HG02852 (cell line): Measurements from ENCODE around the gene HMGB4.

Experiments
- ATAC-seq: cut with Tn5 transposase; IDR thresholded peaks from one replicate; pipeline ENCODE4 v1.9.1; 2021; ENCODE audit warnings: mild to moderate bottlenecking, moderate library complexity; ENCODE audit not compliant: unreplicated experiment

HMGB4 gene

GRCh38 chr1:33846861-33847260 lies 17.0 kb upstream of the HMGB4 start:
- no peak for ATAC-seq

DNA sequence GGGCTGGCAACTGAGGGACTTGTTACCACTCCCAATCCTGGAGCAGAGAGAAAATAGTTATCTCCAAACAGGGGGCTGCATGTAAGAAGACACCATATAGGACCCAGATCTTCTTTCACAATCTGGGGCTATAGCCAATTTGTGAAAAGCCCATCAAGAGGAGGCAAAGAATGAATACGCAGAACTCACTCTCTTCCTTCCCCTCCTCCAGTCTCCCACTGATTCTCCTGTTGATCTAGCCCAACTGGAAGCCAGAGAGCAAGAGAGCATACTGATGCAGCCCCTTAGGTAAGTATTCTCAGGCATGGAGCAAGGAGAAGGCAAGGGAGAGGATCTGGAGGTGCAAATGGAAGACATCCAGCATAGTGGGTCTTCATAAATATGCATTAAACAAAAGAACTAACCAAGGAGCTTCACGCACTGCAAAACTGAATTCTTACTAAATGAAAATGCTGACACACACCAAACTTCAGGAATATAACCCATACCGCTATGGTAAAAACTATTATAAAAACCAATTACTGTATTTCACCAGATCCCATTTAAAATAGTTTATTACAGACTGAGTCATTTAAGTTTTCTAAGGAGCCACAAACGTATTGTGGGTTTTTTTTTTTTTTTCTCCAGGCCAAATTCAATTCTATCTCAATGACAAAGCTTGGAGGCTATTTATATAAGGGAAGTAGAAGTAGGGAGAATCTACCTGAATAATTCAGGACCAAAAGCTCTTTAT lies 15.5 kb upstream of the HMGB4 start:
- ATAC-seq = no peak

DNA sequence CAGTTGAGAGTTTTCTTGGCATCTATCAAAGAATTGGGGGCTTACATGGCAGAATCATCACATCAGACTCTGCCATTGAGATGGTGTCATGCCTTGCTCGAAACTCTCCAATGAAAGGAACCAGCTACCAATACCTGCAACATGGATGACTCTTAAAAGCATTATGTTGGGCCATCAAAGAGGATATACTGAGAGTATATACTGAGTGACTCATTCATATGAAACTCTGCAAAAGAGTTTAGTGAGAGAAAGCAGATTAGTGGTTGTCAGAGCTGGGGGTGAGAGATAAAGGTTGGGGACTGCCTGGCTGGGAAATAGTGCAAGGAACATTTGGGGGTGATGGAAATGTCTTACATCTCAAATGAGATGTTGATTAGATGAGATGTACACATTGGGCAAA lies 14.7 kb upstream of the HMGB4 start:
- ATAC-seq = no peak

DNA sequence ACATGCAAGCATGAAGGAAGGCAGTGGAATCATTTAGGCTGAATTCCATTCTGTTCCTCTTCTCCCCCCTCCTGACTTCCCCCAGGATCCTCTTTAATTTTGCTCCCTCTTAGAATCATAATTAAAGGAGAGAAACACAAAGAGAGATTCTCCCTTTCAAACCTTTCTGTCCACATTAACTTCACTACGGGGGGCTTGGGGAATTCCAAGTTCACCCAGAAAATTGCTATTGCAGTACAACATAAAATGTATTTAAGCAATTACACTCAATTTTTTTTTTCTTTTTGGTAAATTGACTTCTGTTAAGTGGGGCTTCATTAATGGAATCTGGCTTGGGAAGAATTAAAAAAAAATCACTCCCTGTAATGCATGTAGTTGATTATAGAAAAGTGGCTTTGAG lies 13.4 kb upstream of the HMGB4 start:
- no peak for ATAC-seq

GRCh38 chr1:33852711-33853110 lies 11.2 kb upstream of the HMGB4 start:
- no peak for ATAC-seq

DNA sequence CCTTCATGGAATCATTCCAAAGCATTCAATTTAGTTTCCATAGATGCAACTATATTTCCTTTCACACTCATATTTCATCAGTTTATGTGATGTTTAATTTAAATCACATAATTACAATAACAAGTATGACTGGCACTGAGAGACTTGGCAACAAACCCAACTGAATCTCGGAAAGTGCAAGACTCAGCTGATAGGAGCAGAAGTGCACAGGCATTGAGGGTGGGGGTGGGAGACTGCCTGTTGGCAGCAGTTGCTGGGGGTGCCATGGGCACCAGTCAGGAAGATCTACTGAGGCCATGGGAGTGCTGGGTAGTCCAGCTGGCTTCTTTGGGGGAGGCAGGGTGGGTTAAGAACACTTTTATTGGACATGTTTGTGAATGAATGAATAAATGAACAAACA lies 10.4 kb upstream of the HMGB4 start:
- no peak for ATAC-seq

DNA sequence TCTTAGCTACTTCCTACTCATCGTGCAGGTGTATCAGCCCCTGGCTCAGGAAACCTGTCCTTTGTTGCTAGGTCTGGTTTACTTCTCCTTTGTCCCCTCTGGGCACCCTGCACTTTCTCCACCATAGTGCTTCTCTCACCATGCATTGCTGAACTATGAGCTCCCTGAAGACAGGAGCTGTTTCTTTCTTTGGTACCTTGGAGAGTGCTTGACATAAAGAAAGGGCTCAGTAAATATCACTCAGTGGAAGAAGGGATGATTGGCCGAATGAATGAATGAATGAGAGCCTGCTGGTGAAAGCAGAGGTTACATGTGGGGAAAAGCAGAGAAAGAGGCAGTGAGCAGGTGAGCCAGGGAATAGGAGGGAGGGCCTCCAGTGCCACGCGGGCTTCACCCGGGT lies 9.8 kb upstream of the HMGB4 start:
- ATAC-seq = no peak

DNA sequence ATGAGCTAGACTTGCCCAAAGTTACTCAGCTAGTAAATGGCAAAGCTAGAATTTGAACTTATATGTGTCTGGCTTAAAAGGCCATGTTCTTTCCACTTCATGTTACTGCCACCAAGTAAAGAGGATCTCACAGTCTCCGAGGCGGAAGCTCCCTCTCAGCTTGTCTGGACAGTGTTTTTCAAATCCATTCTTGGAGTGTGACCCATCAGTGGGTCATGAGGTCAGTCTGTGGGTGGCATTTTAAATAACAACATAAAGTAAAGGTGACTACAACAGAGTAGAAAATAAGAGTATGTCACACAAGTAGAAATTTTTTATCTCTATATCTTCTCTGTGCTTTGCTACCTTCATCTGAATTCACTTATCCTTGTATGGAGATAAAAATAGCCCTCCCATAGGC lies 3.2 kb upstream of the HMGB4 start:
- no peak for ATAC-seq

- ATAC-seq = no peak
Measured at GRCh38 chr1:33864460-33865389, 846 bp downstream of the HMGB4 start.

DNA sequence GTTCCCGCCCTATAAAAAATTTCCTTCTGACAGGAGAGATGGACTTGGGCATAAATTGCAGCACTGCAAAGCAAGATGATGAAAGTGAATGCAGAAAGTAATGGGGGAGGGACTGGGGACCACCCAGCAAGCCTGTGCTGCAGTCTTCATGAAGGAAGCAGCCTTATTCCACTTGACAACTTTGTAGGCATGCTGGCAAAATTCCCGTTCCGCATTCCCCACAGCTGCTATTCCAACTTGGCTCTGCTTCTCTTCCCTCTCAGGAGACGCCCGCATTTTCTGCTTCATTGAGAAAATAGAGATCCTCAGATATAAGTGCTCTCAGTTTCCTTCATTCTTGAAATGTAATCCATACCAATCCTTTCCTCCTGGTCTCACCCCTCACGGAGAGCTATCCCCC lies 2.4 kb downstream of the HMGB4 start:
- ATAC-seq = no peak

DNA sequence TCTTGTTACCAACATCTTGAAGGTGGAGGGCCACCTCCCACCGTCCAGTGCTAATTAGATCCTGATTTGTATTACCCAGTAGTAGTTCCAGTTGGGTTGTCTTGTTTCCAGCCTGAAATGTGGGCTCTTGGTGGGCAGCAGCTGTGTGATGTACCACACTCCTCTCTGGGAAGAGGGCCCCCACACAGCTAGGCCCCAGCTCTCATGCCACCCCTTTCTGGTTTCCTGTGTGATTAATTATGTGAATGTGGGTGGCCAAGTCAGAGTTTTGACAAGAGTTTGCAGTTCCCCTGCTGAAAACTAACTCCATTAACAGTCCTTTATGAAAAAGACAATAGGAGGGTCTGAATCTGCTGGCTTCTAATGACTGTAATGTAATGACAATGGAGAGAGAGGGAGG lies 3.8 kb downstream of the HMGB4 start:
- ATAC-seq = no peak

DNA sequence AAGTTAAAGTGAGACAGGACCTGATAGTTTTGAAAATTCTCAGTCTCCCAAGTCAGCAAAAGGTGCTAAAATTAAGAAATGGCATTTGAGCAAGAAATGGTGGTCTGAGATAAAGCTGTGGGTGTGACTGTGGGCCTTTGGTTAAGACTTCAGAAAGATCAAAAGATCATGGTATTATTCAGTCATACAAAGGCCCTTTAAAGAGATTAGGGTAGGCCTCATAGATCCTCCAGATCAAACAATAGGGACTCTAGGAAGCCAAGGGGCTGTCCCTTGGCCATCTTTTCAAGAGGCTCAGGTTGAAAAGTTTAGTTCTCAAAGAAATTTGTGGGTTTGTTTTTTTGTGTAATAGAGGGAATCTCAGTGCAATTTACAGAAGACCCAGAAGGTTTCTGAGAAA lies 8.4 kb downstream of the HMGB4 start:
- ATAC-seq = no peak

GRCh38 chr1:33872683-33873082 lies 8.8 kb downstream of the HMGB4 start:
- ATAC-seq = no peak

DNA sequence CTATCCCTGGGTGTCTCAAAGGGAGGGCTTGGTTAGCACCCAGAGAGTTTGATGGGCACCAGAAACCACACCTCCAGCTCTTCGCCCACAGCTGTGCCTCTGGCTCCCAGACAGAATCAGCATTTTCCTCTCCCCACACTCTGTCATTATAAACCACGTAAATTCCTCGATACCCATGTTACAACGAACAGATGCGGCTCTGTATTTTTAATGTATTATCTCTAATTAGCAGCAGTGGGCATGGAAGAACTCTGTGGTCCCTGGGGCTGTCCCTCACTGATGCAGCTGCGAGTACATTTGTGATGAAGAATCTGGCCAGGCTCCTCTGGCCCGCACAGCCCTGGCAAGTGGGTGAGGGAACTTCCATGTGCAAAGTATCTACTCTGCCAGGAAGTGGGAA lies 10.8 kb downstream of the HMGB4 start:
- ATAC-seq = no peak

- no peak for ATAC-seq
Measured at GRCh38 chr1:33875862-33876261, 12.0 kb downstream of the HMGB4 start.

GRCh38 chr1:33876970-33877650 lies 13.2 kb downstream of the HMGB4 start:
- no peak for ATAC-seq

DNA sequence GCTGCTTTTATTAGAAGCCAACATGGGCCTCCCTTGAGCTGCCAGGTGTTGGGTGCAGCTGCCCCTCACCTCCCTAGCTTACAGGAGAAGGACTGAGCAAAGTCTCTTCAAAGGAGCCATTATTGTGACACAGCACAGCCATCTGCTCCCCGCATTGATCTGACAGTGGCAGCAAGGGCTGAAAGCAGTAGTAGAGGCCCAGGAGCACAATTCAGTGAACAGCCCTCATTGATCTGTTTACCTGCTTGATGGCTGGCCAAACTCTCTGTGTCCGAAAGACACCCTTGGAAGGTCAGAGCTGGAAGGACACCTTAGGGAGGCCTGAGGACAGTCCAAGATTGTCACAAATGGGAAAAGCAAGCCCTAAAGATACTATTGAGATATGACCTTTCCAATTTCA lies 14.5 kb downstream of the HMGB4 start:
- ATAC-seq = no peak

GRCh38 chr1:33880305-33880704 lies 16.4 kb downstream of the HMGB4 start:
- no peak for ATAC-seq

DNA sequence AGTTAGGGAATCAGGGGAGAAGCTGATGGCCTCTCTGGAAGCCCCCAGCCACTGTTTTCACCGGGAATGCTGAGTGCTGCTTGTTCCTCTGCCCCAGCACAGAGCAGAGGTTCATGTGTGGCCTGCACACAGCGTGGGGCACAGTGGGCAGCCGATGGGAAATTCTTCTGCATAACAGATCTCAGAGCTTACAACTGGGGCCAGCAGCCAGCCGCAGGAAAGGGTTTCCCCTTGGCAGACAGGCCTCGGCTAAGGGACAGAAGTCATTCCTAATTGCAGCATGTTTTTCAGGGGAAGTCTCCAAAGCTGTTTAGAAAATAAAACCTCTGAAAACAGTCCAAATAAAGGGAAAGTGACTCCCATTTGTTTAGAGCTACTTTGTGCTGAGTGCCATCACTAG lies 22.6 kb downstream of the HMGB4 start:
- ATAC-seq = no peak

DNA sequence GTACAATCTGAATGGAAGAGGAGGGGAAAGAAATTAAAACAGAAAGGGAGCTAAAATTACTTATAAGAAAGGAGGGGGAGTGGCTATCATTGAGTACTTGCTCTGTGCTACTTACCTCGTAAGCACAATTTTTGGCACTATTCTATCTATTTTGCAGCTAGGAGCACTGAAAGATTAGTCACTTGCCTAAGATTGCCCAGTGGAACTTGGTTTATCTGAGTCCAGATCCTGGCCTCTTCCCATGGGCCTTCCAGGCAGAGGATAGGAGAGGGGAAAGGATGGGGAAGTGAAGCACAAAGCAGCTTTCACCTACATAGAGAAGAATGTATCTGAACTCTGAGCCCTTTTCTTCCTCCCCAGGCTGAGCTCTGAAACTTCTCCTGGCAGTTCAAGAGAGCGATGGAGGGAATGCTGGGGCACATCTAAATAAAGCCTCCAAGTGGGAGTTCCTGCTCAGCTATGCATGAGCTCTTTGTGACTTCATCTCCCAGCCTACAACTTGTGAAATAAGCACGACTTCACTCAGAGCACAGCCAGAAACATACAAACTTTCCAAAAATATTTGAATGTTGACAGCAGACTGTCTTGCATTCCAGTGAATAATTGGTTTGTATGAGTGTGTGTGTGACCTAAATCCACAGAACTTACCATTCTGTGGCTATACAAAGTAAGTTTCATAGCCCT lies 29.4 kb downstream of the HMGB4 start:
- no peak for ATAC-seq

DNA sequence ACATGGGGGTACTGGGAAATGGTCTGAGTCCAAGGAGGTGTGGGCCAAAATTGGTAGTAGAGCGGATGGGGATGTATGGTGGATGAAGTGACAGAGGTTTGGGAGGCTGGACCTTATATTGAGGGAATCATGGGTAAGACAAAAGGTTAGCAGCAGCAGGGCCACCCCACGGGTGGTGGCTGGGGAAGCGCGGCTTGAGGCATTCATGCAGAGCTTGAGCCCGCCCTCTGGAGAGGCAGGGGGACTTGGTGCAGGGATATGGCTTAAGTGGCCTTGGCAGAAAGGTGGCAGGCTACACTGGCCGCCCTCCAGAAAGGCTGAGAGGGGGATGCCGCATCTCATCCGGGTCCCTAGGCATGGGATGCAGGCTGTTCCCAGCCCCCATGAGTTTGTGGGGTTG lies 31.5 kb downstream of the HMGB4 start:
- ATAC-seq = no peak
